ENCODE data around the gene METAP1.

DNA sequence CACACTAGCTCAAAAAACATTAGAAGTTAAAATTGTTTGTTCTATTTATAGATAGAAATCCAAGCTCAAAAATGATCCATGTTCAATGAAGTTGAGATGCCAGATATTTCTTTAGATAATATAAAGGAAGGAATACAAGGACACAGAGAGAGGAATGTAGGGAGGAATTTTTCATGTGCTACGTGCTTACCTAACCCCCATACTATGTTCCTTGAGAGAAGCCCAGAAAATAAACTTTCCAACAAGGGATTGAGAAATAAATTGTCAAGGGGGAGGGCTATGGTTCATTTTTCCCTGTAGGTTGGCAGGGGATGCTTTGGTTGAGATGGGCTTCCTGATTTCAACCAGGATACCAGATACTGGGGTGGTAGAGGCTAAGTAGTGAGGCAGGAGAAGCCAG is 108.6 kb downstream of the METAP1 start:
- TF ChIP-seq, protein P1, sequence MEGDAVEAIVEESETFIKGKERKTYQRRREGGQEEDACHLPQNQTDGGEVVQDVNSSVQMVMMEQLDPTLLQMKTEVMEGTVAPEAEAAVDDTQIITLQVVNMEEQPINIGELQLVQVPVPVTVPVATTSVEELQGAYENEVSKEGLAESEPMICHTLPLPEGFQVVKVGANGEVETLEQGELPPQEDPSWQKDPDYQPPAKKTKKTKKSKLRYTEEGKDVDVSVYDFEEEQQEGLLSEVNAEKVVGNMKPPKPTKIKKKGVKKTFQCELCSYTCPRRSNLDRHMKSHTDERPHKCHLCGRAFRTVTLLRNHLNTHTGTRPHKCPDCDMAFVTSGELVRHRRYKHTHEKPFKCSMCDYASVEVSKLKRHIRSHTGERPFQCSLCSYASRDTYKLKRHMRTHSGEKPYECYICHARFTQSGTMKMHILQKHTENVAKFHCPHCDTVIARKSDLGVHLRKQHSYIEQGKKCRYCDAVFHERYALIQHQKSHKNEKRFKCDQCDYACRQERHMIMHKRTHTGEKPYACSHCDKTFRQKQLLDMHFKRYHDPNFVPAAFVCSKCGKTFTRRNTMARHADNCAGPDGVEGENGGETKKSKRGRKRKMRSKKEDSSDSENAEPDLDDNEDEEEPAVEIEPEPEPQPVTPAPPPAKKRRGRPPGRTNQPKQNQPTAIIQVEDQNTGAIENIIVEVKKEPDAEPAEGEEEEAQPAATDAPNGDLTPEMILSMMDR (conservative IDR thresholded peaks at IDR 0.05 in 1 of 2, IDR thresholded peaks at IDR 0.05 in 1 of 2; ENCODE audit: extremely low read depth in 1 of 2, insufficient read depth in 1 of 2, low read depth in 1 of 2, low read length in 2 of 2) = no peak
- no peak for TF ChIP-seq EZH2 (IDR thresholded peaks at IDR 0.05; ENCODE audit: borderline replicate concordance, low read length)

Measured in mammary epithelial cell (primary cell).